Activated CD8-positive, alpha-beta memory T cell treated with anti-CD3 and anti-CD28 coated beads for 1 hour (primary cell): ENCODE data around the gene METTL3.

Experiments
- DNase-seq, 2 donors: peaks; one replicate each; pipeline ENCODE4 v3.0.0-alpha.2; 2020; ENCODE audit warnings: low read depth in 1 of 2; ENCODE audit errors: extremely low read depth in 1 of 2

The METTL3 gene

GRCh38 chr14:21486640-21487087, 24.5 kb downstream of the METTL3 start:
- DNase-seq: no peak

- DNase-seq: peak; percentile 84 to 87
These were observed 34.0 kb downstream of the METTL3 start, which contains the start of the genes RAB2B and TOX4 for GRCh38 chr14:21476925-21477681. Gene RAB2B (minus strand): TSS chr14:21476959. CDS start chr14:21476872, 87 bp downstream. Gene TOX4 (plus strand): TSS chr14:21477195. CDS start chr14:21477279, 84 bp downstream.

GRCh38 chr14:21476523-21476924, 34.6 kb downstream of the METTL3 start:
- peak in 1 of 2 donors; percentile 81 for DNase-seq

- DNase-seq: no peak
These were observed 35.2 kb downstream of the METTL3 start for GRCh38 chr14:21475767-21476522.

DNA sequence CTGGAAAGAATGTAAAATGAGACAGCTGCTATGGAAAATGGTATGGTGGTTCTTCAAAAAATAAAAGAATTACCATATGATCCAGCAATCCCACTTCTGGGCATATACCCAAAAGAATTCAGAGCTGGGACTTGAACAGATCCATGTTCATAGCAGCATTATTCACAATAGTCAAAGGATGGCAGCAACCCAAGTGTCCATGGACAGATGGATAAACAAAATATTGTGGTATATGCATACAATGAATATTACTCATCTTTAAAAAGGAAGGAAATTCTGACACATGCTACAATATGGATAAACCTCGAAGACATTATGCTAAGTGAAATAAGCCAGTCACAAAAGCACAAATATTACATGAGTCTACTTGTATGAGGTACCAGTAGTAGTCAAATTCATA, 43.5 kb downstream of the METTL3 start:
- DNase-seq: no peak

DNA sequence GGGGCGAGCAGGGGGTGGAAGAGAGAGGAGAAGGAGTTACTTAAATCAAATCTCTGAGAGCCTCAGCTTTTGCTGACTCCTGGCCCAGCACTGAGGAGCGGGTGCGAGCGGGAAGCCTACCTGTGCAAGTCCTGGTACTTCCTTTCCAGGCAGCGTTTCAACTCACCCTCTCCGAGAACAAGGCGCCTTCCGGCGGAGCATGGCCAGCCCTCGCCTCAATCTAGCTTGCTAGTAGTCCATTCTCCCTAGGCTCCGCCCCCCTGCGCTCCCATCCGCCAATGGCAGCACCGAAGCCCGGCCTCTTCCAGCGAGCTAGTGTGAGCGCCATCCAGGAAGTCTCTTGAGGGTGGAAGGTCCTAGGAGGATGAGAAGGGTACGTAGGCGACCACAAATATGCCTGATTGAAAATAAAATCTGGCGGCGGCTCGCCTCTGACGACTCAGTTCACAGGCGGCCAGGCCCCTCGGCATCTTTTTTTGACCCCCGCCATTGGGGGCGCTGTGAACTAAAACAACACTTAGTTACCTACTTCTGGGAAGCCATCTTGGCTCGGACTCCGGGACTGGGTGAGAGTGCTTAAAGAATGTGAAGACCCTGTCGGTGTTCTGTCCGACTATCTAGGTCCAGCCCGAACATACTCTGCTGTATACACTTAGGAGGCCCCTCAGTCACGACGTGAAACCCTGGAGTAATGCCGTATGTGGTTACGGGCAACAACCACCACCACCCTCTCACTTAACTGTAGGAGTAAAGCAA, 55.0 kb downstream of the METTL3 start, which contains the start of gene CHD8:
CHD8 (minus strand) TSS at position 212 of the 756 bp plus-strand sequence. CDS start 24,480 bp downstream, outside the sequence.
- peak; percentile 98 to 99 for DNase-seq

DNA sequence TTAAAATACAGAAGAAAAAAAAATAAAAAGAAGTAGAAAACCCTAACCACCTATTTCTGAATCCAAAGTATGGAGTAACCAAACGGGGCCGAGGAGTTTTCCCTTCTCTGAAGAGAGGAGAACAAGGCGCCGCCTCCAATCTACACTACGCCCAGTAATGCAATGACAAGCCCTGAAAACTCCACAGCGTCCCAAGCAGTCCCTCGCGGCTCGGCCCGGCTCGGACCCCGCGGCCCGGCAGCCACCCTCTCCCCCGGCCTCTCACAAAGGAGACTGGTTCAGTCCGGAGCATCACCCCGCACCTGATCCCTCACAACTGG, 55.6 kb downstream of the METTL3 start:
- no peak for DNase-seq

DNA sequence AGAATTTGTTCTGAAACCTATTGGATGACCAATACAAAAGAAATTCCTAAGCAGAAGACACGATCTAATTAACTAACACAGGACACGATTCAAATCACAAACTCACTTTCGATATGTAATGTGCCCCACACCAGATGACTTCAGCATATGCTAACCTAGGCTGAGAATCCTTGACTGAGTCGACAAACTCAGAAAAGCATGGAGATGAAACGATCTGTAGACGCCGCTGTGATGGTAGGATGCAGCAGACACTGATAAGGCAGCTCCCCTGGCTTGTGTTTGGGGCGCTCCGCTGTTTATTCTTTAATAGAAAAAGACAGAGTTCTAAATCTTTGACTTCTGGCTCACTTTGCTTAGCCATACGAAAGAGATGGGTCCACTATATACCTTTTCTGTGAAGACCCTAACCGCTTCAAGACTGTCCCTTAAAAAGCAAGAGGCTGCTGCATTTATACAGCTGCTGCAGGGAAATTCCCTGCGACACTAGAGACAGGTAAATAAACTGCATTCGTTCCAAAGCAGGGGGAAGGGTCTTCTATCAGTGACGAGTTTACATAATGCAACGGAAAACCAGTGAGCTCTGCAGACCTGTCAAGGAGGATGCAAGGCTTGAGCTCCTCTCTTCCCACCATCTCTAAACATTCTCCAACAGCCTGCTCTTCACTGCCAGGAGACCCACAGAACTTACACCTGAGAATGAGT, 56.1 kb downstream of the METTL3 start:
- DNase-seq: no peak

DNA sequence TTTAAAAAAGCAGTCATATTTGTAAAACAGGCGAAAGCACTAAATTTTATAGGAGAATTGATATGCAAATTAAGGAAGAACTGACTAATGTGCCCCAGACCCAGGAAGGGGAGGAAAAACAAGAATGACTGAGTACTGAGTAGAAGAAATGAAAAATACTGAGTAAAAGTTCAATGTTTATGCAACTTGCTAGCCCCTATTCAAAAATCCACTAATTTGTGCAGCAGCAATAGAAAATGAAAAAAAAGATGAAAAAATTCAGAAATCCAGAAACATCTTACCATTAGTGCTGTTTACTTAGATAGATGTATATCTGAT, 61.3 kb downstream of the METTL3 start:
- no peak for DNase-seq
